22Rv1 (cell line): ENCODE results near the gene SLIT3.

ENCODE experiments used
- ZFX ChIP-seq: fragments of 450-650 bp; IDR thresholded peaks from 2 replicates; pipeline ENCODE4 v1.6.1; 2017; ENCODE audit warnings: antibody characterized with exemption, borderline replicate concordance
- TF ChIP-seq, protein P1 (sequence below): fragments of 450-650 bp; IDR thresholded peaks from 2 replicates; pipeline ENCODE4 v1.5.1; 2017; ENCODE audit warnings: mild to moderate bottlenecking

DNA sequence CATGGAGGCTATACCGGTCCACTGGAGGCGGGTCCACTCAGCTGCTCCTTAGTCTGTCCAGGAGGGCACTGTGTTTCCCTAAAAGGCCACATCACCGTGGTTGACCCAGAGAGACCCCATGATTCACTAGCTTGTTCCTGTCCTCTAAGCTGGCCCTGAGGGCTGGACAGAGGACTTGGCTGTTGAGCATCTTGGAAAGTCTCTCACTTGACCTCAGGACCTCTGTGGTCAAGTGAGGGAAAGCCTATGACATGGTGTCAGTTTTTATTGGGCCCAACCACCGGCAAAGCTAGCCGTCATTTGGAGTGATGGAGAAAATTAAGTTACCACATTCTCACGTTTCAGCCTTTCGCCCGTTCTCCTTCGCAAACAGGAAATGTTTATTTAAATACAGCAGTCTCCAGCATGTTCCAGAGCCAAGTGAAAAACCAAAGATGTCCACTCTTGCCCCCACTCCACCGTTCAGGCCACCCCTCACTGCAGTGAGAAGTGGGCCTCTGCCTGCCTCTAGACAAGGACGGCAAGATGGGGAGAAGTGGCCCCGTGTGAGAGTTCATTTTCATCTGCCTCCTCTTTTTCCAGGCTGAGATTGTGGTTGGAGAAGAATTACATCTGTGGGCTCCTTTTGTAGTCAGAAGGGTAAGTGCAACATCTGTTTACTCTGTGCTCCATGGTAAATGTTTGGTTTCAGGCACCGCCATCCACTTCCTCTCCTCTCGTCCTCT is 4.4 kb downstream of the SLIT3 start:
- TF ChIP-seq, protein P1, sequence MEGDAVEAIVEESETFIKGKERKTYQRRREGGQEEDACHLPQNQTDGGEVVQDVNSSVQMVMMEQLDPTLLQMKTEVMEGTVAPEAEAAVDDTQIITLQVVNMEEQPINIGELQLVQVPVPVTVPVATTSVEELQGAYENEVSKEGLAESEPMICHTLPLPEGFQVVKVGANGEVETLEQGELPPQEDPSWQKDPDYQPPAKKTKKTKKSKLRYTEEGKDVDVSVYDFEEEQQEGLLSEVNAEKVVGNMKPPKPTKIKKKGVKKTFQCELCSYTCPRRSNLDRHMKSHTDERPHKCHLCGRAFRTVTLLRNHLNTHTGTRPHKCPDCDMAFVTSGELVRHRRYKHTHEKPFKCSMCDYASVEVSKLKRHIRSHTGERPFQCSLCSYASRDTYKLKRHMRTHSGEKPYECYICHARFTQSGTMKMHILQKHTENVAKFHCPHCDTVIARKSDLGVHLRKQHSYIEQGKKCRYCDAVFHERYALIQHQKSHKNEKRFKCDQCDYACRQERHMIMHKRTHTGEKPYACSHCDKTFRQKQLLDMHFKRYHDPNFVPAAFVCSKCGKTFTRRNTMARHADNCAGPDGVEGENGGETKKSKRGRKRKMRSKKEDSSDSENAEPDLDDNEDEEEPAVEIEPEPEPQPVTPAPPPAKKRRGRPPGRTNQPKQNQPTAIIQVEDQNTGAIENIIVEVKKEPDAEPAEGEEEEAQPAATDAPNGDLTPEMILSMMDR, result no peak
- no peak for TF ChIP-seq ZFX
